GM18526 (cell line): Measurements from ENCODE around the gene EEF1G.

Source experiments
- POLR2A ChIP-seq: IDR thresholded peaks from 3 replicates; pipeline ENCODE4 v1.6.1; 2011; ENCODE audit not compliant: insufficient read length; ENCODE audit errors: extremely low read depth

Gene EEF1G, protein sequence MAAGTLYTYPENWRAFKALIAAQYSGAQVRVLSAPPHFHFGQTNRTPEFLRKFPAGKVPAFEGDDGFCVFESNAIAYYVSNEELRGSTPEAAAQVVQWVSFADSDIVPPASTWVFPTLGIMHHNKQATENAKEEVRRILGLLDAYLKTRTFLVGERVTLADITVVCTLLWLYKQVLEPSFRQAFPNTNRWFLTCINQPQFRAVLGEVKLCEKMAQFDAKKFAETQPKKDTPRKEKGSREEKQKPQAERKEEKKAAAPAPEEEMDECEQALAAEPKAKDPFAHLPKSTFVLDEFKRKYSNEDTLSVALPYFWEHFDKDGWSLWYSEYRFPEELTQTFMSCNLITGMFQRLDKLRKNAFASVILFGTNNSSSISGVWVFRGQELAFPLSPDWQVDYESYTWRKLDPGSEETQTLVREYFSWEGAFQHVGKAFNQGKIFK

DNA sequence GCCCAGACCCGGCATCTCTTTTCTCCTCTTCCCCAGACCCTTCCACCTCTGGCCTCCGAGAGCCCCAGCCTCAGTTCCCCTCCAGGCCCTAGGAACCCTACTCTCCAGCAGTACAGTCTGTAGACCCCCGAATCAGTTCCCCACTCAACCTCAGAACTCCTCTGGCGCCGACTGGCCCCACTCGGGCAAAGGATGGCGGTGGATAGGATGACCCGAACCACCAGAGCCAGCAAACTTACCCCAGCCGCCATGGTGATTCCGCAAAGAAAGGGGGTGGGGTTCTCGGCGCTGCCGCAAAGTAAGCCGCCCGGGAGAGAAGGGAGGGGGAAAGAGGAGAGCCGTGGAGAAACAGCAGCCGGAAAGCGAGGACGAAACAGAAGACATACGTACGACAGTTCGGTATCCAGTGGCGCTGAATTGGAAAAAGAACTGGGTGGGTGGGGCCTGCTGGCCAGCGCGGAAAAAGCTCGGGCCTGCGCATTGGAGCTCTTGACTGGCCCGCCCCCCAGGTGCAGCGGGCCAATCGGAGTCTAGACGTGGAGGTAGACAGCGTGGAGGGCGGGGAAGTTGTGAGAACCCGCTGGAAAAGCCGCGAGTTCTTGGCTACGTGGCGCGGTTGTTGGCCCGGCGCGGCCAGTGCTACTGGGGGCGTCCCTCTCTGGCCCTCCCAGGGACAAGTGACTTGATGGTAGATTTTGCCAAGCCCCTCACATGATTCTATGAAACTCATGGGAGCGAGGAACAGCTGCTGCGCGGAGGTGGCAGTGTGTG lies at the start of gene EEF1G:
Gene EEF1G, minus strand, starts transcription at position 300 of the 771 bp plus-strand sequence. Its CDS starts 49 bp downstream, at position 251.
- TF ChIP-seq POLR2A: peak; percentile 82

DNA sequence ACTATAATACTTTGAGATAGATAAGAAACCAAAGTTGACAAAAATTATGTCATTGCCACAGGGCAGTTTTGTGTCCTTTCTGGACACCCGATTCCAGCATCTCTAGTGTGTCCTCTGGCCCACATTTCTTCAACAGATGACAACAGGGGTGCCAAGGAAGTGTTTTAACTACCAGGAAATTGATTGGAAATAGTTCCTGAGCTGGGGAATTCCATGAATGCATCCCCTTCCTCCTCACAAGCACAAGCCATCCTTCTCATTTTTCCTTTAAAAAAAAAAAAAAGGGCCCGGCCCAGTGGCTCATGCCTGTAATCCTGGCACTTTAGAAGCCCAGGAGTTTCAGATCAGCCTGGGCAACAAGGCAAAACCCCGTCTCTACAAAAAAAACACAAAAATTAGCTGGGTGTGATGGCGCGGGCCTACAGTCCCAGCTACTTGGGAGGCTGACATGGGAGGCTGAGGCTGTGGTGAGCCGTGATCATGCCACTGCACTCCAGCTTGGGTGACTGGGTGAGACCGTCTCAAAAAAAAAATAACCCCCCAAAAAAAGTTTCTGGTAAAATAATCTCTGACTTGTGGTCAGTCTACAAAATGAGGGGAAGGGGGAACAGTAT lies 48.9 kb upstream of the EEF1G start:
- TF ChIP-seq POLR2A: no peak

- TF ChIP-seq POLR2A: peak; percentile 84
Observed at GRCh38 chr11:62621567-62622470, 48.1 kb upstream of the EEF1G start, which contains the start of gene B3GAT3. B3GAT3 (minus strand) TSS chr11:62621986; CDS start chr11:62621947, 39 bp downstream.

GRCh38 chr11:62621027-62621566 lies 47.4 kb upstream of the EEF1G start:
- no peak for TF ChIP-seq POLR2A

DNA sequence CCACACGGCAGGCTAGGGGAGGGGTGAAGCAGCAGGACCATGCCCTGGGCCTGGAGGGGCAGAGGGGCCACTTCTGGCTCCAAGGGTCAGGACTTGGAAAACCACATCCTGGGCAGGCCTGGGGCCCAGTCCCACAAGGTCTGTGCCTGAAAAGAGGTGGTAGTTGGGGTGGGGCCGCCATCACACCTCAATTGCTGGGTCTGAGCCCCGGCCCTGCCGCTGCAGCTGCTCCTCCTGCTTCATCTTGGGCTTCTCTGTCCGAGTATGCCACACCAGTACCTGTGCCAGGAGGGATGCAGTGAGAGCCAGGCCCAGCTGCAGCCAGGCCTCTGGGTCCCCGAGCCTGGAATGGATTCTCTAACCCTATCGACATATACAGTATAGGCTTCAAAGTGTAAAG lies 41.8 kb upstream of the EEF1G start:
- TF ChIP-seq POLR2A: no peak

DNA sequence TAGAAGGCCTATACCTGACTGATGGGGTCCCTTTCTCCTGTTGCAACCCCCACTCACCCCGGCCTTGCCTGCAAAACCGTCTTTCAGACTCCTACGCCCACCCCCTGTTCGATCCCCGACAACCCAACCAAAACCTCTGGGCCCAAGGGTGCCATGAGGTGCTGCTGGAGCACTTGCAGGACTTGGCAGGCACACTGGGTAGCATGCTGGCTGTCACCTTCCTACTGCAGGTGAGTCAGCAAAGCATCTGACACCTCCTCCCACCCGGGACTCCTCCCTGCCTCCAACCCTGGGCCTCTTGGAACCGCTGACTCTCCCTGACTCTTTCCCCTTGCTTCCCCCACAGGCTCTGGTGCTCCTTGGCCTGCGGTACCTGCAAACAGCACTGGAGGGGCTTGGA lies 40.6 kb upstream of the EEF1G start:
- no peak for TF ChIP-seq POLR2A

- TF ChIP-seq POLR2A: no peak
Observed at GRCh38 chr11:62613291-62613778, 39.6 kb upstream of the EEF1G start.

DNA sequence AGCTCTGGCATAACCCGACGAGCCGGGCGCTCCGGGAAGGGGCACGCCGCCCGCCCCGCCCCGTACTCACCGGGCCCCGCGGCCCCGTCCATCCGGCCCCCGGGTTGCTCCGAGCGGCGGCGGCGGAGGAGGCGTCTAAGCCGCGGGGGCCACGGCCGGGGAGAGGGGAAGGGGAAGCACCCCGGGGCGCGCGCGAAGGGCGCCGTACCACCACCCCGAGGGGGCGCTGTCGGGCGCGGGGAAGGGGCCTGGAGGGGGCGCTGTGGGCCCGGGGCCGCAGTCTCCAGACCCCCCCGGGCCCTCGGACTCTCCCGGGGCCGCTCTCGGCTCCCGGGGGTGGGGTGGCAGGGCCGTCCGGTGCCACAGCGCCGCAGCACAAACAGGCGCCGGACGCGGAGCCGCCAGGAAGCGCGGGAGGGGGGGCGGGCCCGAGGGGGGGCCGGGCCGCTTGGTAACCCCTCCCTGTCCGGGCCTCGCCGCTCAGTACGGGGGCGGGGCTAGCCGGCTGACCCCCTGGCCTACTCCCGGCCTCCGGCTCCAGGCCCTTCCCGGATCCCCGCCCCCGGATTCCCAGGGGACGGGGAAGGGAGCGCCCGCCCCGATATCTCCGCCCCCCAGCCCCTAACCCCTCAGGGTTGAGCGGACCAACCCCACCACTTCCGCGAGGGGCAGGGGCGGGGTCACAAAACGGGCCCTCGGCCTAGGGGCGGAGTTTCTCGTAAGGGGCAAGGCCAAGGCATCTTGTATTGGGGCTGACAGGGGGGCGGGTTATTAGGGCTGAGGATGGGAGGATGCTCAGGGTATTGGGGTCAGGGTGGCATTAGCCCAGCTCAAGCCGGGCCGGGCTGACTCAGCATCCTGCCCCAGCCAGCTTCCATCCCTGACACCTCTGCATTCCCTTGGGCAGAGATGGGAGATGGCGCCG lies 38.9 kb upstream of the EEF1G start, which contains the start of the genes EML3 and ROM1:
Gene EML3, minus strand, starts transcription at position 410 of the 925 bp plus-strand sequence. Its CDS starts 318 bp downstream, at position 92.
Gene ROM1, plus strand, starts transcription at position 892 of the 925 bp plus-strand sequence. Its CDS starts 25 bp downstream, at position 917.
- TF ChIP-seq POLR2A: no peak

- no peak for TF ChIP-seq POLR2A
Observed at GRCh38 chr11:62611705-62612365, 38.1 kb upstream of the EEF1G start.

GRCh38 chr11:62610814-62611704 lies 37.4 kb upstream of the EEF1G start:
- TF ChIP-seq POLR2A: no peak

DNA sequence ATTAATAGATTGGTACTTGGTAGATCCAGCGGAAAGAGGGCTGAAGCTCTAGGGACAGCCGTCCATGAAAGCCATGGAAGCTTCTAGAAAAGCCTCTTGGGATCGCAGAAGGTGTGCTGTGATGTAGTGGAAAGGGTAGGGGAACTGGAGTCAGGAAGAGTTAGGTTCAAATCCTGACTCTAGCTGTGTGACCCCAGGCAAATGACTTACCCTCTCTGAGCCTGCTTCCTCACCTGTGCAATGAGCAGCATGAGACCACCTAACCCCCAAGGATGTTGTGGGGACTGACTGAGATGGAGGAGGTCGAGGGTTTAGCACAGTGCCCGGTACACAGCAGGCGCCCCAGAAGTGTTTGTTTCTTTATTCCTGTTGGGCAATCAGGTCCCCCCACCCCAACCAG lies 36.7 kb upstream of the EEF1G start:
- no peak for TF ChIP-seq POLR2A

DNA sequence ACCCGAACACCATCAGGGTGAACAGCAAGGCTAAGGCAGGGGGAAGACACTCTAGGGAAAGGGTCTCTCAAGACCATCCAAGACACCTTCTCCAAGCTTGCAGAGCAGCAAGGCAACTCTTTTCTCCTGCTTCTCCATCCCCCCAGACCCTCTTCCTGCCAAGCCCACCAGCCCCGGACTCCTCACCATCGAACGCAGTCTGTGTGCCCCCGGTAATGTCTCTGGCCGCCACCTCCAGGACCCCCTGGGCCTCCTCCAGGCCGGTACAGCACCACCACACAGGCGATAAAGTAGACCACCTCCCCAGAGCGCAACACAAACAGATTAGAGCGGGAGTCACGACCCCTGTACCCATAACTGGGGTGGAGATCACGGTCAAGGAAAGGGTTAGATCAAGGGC lies 35.1 kb upstream of the EEF1G start:
- no peak for TF ChIP-seq POLR2A

DNA sequence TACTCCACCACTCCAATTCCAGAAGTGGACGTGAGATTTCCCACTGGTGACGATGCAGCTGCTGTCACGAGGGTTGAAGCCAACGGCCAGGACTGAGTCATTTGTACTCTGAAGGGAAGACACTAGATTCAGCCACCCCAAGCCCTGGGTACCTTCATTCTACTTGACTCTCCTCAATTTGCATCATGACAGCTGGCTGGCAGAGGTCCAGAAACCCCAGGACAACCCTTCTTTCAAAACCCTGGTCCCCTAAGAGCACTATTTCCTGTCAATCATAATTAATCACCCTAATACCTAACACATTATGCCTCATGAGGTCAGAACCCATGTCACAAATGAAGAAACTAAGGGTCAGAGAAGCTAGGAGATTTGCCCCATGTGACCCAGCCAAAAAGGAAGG lies 34.0 kb upstream of the EEF1G start:
- TF ChIP-seq POLR2A: no peak
